SU-DHL-6 (cell line): ENCODE results near the gene KCP.

Source experiments
- EZH2phosphoT487 ChIP-seq: fragments of 200-600 bp; sonication (generic), shearing (Covaris generic); conservative IDR thresholded peaks from 2 replicates; pipeline ENCODE4 v1.6.1; 2018; ENCODE audit warnings: mild to moderate bottlenecking, antibody characterized with exemption, low read length, moderate library complexity, mixed read lengths
- TF ChIP-seq, protein P1 (sequence below): fragments of 200-600 bp; sonication (generic); IDR thresholded peaks from one replicate; pipeline ENCODE4 v1.5.1; 2017; ENCODE audit warnings: antibody characterized with exemption, mild to moderate bottlenecking, low read length, moderate library complexity; ENCODE audit not compliant: insufficient read depth, poor library complexity, severe bottlenecking

DNA sequence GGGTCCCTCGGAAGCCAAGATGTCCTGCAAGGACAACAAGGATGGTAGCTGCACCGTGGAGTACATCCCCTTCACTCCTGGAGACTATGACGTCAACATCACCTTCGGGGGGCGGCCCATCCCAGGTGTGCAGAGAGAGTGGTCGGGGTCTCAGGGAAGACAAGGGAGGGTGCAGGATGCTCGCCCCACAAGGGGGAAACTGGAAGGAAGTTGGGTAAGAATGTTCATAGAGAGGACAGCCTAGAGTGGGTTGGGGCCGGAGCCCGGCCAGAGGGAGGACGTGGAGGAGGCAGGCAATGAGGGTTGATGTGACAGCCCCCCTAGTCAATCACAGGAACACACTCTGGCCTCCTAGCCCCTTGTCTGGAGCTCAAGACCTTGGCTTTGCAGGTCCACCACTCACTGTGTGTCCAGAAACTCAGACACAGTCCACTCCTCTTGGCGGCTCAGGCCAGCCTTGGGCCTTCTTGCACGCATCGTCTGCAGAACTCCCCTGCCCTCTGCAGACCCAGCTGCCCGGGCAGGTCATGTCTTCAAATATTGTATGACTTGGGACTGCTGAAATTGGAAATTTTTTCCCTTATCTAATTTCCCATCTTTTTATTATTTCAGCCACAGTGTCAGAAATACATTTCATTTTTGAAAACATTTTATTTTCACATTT, 63.6 kb downstream of the KCP start:
- TF ChIP-seq, protein P1, sequence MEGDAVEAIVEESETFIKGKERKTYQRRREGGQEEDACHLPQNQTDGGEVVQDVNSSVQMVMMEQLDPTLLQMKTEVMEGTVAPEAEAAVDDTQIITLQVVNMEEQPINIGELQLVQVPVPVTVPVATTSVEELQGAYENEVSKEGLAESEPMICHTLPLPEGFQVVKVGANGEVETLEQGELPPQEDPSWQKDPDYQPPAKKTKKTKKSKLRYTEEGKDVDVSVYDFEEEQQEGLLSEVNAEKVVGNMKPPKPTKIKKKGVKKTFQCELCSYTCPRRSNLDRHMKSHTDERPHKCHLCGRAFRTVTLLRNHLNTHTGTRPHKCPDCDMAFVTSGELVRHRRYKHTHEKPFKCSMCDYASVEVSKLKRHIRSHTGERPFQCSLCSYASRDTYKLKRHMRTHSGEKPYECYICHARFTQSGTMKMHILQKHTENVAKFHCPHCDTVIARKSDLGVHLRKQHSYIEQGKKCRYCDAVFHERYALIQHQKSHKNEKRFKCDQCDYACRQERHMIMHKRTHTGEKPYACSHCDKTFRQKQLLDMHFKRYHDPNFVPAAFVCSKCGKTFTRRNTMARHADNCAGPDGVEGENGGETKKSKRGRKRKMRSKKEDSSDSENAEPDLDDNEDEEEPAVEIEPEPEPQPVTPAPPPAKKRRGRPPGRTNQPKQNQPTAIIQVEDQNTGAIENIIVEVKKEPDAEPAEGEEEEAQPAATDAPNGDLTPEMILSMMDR = no peak
- no peak for TF ChIP-seq EZH2phosphoT487
